Measurements from ENCODE around the gene CCDC18.

- no peak for TF ChIP-seq CTCF (tag by site-specific recombination; IDR thresholded peaks at IDR 0.05)
- no peak for TF ChIP-seq HOXD13 (CRISPR knock-in tag; IDR thresholded peaks at IDR 0.05; ENCODE audit: borderline replicate concordance)
- TF ChIP-seq KLF1 (tag by site-specific recombination; IDR thresholded peaks at IDR 0.05), result no peak
- no peak for TF ChIP-seq PBX3 (CRISPR knock-in tag; IDR thresholded peaks at IDR 0.05)
- no peak for TF ChIP-seq ZBTB49 (tag by site-specific recombination; IDR thresholded peaks at IDR 0.05; ENCODE audit: low read depth)
- no peak for TF ChIP-seq ZNF274 (IDR thresholded peaks at IDR 0.05; ENCODE audit: low read length)
- TF ChIP-seq ZNF274 (tag by site-specific recombination; IDR thresholded peaks at IDR 0.05; ENCODE audit: borderline replicate concordance), result no peak
These were observed 15.7 kb upstream of the CCDC18 start for GRCh38 chr1:93164816-93165215.
